ENCODE data around the gene RNF19B.

The RNF19B gene

DNA sequence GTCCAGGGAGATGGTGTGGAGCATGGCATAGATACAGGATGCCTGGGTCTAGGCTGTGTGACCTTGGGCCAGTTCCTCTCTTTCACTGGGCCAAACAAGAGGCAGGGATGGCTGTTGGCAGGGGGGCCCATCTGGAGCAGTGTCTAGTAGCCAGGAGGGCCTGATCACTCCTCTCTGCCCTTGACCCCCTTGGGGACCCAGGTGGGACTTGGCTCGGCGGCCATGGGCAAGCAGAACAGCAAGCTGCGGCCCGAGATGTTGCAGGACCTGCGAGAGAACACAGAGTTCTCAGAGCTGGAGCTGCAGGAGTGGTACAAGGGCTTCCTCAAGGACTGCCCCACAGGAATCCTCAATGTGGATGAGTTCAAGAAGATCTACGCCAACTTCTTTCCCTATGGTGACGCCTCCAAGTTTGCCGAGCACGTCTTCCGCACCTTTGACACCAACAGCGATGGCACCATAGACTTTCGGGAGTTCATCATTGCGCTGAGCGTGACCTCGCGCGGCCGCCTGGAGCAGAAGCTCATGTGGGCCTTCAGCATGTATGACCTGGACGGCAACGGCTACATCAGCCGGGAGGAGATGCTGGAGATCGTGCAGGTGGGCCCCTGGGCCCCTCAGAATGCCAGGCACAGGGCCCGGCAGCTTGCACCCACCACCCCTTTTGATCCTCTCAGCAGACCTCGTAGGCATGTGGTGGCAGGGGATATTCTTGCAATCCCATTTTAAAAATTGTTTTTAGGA lies 75.8 kb downstream of the RNF19B start:
- TF ChIP-seq, protein P1, sequence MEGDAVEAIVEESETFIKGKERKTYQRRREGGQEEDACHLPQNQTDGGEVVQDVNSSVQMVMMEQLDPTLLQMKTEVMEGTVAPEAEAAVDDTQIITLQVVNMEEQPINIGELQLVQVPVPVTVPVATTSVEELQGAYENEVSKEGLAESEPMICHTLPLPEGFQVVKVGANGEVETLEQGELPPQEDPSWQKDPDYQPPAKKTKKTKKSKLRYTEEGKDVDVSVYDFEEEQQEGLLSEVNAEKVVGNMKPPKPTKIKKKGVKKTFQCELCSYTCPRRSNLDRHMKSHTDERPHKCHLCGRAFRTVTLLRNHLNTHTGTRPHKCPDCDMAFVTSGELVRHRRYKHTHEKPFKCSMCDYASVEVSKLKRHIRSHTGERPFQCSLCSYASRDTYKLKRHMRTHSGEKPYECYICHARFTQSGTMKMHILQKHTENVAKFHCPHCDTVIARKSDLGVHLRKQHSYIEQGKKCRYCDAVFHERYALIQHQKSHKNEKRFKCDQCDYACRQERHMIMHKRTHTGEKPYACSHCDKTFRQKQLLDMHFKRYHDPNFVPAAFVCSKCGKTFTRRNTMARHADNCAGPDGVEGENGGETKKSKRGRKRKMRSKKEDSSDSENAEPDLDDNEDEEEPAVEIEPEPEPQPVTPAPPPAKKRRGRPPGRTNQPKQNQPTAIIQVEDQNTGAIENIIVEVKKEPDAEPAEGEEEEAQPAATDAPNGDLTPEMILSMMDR (IDR thresholded peaks at IDR 0.05; ENCODE audit: borderline replicate concordance, insufficient read depth, low read depth, low read length): no peak
- no peak overlapping the region for H3K4me3 ChIP-seq (ENCODE audit: low read depth, low read length)

- no peak overlapping the region for H3K4me3 ChIP-seq (ENCODE audit: low read depth, low read length)
- TF ChIP-seq, protein P1 (IDR thresholded peaks at IDR 0.05; ENCODE audit: borderline replicate concordance, insufficient read depth, low read depth, low read length): no peak
Observed at GRCh38 chr1:32888134-32888533, 76.5 kb downstream of the RNF19B start.

DNA sequence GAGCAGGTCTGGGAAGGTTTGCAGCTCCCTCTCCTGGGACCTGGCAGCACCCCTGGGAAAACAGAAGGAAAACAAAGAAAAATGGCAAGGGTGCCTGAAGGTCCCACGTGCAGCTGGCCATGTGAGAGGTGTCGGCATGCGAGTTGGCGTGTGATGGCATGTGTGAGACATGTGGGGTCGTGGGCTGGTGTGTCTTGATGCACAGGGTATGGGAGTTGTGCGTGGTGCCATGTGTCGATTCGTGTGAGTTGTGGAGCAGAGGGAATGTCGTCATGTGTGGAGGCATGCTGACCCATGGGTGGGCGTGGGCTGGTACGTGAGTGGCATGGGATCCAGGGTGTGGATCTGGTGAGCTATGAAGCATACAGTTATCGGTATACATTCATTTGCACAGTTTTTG lies 77.0 kb downstream of the RNF19B start:
- H3K4me3 ChIP-seq (ENCODE audit: low read depth, low read length): no peak overlapping the region
- TF ChIP-seq, protein P1 (IDR thresholded peaks at IDR 0.05; ENCODE audit: borderline replicate concordance, insufficient read depth, low read depth, low read length): no peak

DNA sequence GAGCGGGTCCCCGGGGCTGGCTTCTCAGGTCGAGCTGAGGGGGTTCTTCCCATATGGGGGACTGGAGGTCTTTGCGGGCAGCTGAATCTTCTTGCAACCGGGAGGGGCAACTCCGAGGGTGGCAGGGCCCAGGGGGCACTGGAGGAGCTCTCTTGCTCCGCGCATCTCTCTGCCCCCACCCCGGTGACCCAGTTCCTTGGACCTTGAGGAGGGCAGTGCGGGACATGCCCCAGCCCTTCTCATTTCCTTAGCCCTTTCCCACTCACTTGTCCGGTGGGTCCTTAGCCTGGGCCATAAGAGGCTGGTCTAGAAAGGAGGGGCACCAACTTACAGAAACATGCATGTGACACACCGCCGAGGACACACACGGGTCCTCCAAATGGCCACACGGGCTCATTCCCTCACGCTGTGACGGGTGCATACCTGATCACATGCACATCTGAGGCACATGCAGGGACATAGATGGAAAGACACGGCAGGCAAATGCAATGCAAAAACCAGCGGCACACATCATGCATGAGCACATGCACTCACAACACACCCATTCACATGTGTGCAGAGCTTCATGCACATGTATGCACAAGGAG lies 77.7 kb downstream of the RNF19B start:
- H3K4me3 ChIP-seq (ENCODE audit: low read depth, low read length): no peak overlapping the region
- TF ChIP-seq, protein P1 (IDR thresholded peaks at IDR 0.05; ENCODE audit: borderline replicate concordance, insufficient read depth, low read depth, low read length): no peak

Data from GM12875 (cell line).